GM13977 (cell line): ENCODE results near the gene C9orf43.
"Not testable (repeated sequence)": the region's sequence is repeated elsewhere in the genome, so short reads cannot be mapped to it uniquely, and the experiment has no call there.

Experiments used
- DNase-seq: peaks from one replicate; pipeline ENCODE4 v3.0.0; 2012; ENCODE audit warnings: low spot score
- CTCF ChIP-seq: IDR thresholded peaks from 2 replicates; pipeline ENCODE4 v1.5.1; 2012; ENCODE audit warnings: mild to moderate bottlenecking, control low read depth; ENCODE audit not compliant: insufficient read depth; ENCODE audit errors: extremely low read depth, missing control alignments
- in situ Hi-C: fragments of 300-500 bp; cut with MboI; formaldehyde crosslinking; loops from one replicate; pipeline ENCODE4 v1.12.0; 2022; ENCODE audit warnings: low sequenced_read_pairs, low pct_unique_long_range_greater_than_20kb, mixed read lengths, inconsistent platforms; ENCODE audit not compliant: unreplicated experiment

The C9orf43 gene

DNA sequence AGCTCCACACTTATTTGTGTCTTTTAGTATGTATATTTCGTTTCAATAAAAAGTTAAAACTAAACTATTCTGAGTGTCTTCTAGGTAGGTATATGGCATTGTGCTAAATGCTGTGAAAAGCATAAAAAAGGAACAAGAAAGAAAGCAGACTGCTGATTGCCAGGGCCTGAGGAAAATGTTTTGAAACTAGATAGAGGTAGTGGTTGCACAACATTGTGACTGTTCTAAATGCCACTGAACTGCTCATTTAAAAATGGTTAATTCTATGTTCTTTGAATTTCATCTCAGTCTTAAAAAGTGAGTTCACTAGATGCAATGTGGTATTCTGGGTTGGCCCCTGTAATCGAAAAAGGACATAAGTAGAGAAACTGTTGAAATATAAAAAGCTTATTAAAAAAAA is 6.9 kb upstream of the C9orf43 start:
- in situ Hi-C loops: no loop called here
- DNase-seq: no peak
- no peak for TF ChIP-seq CTCF

DNA sequence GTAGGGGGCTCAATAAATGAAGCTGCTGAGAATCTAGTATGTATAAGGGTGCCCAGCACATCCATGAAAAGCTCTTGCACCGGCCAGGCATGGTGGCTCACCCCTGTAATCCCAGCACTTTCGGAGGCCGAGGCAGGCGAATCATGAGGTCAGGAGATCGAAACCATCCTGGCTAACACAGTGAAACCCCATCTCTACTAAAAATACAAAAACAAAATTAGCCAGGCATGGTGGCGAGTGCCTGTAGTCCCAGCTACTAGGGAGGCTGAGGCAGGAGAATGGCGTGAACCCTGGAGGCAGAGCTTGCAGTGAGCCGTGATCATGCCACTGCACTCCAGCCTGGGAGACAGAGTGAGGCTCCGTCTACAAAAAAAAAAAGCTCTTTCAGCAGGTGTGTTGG is 4.2 kb upstream of the C9orf43 start:
- in situ Hi-C loops, DNase-seq: not testable (repeated sequence)

DNA sequence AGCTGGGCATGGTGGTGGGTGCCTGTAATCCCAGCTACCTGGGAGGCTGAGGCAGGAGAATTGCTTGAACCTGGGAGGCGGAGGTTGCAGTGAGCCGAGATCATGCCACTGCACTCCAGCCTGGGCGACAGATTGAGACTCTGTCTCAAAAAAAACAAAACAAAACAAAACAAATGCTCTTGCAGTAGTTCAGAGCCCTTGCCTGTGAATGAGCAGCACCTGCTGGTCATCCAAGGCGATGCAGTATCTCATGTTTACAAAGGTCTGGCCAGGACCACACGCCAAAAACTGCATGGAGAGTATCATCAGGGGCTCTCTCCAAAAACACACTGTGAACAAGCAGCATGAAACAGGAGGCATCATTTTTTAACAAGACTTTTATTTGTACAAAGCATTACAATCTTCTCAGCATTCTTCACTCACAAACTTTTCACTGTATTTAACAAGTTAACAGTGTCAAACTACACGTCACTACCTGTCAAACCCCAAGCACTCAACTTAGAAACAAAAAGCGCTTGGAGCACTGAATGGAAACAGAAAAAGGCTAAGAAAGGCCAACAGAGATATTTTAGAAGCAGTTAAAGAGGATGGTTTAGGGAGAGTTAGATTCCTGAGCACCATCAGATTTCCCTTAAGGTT is 3.6 kb upstream of the C9orf43 start:
- peak; percentile 89 for TF ChIP-seq CTCF
- in situ Hi-C loops: not testable (repeated sequence)

DNA sequence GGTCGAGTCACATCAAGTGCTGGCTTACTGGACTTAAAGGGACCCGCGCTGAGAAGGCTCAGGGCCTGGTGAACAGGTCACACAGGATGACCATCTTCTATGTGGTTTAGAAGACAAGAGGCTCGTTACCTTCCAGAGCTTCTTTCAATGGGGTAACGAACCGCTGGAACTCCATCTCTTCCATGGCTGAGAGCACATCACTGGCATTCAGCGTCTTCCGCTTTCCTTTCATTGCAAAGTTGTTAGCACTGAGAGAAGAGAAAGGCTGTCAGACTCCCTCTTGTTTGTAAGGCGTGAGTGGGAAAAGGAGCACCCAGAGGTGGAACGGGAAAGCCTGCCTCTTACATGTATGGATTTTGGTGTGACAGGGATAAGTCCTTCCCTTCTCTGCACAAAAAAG is 1.1 kb upstream of the C9orf43 start:
- TF ChIP-seq CTCF: no peak
- in situ Hi-C loops: no loop called here
- no peak for DNase-seq

More for the DNA sequence above, 3.6 kb upstream of the C9orf43 start:
- peak; percentile 56 for DNase-seq

DNA sequence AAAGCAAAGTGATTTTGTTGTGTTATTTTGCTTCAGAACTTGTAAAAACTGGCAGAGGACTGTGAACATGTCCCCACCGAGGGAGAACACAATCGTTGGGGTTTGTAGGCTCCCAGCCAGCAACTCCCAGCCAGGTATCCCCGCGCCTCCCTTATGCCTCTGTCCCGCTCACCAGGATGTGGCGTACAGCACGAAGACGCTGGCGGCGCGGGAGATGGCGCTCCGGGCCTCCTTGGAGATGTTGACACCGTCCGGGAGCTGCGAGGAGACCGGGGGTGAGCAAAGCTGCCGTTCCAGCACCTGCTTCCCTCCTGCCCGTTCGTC is 702 bp upstream of the C9orf43 start:
- in situ Hi-C loops: no loop called here
- no peak for DNase-seq
- TF ChIP-seq CTCF: peak; percentile 3

GRCh38 chr9:113416149-113416721 is 5.7 kb downstream of the C9orf43 start:
- in situ Hi-C loops: no loop called here
- peak; percentile 61 for DNase-seq

More at GRCh38 chr9:113416149-113416721, 5.7 kb downstream of the C9orf43 start:
- no peak for TF ChIP-seq CTCF
